NCI-H82 treated with DMSO at 0.1 percent for 48 hours (cell line): ENCODE results near the gene EML4.

Experiments
- DNase-seq: peaks from one replicate; lab custom pipeline; 2025; ENCODE audit not compliant: unreplicated experiment; lab: John Stamatoyannopoulos, UW

Gene EML4

DNA sequence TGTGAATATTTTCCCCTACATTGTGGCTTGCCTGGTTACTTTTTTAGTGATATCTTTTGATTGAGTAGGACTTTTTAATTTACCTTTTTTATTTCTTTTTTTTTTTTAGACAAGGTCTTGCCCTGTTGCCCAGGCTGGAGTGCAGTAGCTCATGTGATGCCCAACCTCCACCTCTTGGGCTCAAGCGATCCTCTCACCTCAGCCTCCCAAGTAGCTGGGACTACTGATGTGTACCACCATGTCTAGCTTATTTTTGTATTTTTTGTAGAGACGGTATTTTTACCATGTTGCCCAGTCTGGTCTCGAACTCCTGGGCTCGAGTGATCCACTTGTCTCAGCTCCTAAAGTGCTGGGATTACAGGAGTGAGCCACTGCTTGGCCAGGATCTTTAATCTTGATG lies 25.3 kb downstream of the EML4 start:
- no peak for DNase-seq

DNA sequence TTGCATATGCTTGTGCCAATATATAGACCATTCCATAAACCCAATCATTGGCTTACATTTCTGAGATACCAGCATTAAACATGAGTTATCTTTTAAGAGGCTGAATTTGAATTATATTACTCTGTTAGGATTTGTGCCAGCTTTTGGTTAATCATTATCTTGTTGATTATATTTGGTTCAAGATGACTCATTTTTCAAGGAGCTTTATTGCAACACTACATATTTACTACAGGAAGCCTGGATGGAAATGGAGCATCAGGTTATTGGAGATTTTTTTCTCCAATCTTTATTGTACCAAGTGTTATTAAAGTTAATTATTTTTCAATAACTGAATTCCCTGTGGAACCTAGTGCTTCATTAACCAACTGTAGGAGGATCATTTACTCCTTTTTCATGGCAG lies 26.4 kb downstream of the EML4 start:
- DNase-seq = no peak

DNA sequence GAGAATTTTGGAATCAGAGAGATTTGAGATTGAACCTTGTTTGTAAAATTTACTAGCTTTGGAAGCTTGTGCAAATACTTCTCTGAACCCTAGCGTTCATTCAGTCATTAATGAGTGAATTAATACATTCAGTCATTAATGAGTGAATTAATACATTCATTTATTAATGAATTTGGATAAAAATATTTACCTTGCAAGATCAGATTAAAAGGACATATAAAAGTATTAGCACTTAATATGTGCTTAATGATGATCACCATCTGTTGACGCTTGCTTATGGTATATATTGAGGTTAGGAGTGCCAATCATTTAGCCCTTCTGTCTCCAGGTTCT lies 26.9 kb downstream of the EML4 start:
- no peak for DNase-seq

DNA sequence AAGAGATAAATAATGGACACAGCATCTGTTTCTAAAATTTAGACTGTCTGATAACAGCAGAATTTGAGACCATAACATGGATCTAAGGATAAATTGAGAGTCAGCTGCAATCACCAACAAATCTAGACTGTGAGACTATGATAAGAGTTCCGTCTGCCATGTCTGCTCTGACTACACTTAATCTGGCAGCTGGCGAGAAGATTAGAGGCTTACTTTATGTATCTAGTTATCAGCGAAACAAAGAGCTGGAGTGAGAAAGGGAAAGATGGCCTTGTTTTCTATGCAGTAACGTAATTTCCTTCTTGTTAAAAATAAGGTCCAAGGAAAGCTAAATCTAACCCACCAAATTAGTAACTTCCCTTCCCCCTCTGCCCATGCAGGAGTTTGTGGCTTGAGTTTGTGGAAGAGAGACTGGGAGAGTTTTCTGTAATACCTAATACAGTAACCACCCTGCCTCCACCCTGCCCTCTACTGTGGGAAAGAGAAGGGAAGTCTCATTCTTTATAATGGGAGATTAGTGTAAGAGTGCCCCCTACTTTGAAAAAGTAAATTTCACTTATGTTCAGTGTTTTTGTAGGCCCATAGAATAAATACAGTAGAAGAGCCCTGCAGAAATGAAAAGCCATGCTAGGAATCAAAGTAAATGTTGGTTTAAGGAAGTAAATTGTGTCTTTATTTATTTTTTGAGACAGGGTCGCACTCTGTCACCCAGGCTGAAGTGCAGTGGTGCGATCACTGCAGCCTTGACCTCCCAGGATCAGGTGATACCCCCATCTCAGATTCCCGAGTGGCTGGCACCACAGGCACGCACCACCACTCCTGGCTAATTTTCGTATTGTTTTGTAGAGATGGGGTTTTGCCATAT lies 27.5 kb downstream of the EML4 start:
- DNase-seq = peak; percentile 99

DNA sequence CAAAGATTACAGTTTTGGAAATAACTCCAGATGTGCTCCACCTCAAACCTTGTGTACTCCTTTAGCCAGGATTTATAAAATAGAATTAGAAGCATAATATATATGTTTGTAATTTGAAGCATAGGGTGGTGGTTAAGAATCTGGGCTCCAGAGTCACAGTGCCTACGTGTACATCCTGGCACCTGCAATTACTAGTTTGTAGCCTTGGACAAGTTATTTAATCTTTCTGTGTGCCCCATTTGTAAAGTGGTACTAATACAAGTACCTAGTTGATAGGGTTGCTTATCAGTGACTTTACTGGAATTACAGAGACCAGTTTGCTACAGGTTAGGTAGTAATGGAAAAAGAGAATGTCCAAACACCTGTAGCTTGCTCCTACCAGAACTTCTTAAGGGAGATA lies 28.6 kb downstream of the EML4 start:
- no peak for DNase-seq

DNA sequence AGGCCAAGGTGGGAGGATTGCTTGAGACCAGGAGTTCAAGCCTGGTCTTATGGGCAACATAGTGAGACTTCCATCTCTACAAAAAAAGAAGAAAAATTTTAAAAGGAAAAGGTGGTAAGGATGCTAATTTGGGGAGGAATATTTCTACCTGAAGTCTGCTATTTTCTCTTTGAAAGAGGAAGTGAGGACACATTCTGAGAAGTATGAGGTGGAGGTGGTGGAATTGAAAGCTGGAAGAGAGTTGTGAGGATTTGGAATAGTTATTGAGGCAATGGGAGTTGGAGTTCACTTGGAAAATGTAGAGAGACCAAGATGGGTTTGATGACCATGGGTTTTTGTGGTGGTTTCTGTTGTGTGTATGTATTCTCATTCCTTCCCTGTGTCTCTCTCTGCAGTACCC lies 29.3 kb downstream of the EML4 start:
- no peak for DNase-seq

DNA sequence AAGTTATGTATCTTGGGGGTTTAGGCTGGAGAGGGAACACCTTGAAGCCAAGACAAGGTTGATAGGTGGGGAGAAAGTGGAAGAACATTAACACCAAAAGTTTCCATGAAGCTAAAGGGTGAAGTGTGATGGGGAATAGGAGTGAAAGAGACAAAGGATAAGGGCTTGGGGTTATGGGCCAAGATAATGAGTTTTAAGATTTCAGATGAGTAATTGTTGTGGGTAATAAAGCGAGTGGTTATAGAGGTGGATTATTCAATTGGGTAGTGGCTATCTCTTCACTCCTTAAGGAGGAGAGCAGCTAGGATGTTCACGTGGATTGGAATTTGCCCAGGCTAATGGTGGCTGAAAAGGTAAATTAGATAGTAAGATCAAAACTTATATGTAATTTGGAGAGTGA lies 29.8 kb downstream of the EML4 start:
- no peak for DNase-seq

DNA sequence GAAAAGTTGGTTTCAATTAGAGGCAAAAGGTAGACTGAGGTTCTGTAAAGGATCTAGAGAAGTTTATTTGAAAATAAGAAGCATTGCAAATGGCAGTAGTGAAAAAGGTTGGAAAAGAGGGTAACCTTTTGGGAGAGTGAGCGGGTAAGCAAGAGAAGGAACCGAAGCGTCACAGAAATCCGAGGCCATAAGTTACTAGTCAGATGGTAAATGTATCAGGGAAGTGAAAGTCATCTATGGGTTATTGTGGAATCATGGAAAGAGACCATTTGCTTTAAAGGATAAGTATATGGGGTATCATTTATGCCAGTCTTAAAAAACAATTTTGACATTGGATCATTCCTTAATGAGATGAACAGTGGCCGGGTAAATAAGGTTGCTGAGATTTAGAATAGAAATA lies 30.5 kb downstream of the EML4 start:
- DNase-seq = no peak

DNA sequence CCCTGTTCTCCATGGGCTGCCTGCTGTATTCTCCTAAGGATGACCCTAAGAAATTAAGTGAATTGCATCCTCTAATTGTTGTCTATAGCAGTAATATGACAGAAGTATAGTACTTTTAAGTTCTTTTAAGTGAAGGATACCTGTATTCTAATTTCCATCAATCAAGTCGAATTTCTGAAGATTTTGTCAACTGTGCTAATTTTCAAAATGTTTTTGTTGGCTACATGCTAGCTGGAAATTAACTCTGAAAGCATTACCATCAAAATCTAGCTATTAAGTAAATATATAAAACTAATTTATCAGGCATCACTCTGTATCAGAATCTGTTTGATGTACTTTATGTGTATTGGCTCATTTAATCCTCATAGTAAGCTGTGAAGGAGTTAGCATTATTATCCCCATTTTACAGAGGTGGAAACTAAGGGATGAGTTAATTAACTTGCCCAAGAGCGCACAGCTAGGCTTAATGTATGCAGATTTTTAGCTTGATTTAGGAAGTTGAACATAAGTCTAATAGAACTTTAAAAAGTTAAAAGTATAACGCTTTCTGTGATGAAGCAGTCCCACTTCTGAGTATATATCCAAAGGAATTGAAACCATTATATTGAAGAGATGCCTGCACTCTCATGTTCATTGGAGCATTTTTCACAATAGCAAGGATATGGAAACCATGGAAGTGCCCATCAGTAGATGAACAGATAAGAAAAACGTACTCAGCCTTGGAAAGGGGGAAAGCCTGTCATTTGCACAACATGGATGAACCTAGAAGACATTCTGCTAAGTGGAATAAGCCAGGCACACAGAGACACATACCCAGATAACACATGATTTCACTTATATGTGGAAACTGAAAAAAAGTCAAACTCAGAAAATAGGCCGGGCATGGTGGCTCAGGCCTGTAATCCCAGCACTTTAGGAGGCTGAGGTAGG lies 32.0 kb downstream of the EML4 start:
- DNase-seq = no peak

DNA sequence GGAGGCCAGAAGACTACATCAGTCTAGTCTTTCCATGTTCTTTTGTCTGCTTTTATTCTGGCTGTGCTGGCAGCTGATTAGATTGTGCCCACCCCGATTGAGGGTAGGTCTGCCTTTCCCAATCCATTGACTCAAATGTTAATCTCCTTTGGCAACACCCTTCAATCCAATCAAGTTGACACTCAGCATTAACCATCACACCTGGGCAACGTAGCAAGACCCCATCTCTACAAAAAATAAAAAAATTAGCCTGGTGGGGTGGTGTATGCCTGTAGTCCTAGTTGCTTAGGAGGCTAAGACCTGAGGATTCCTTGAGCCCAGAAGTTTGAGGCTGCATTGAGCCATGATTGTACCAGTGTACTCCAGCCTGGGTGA lies 33.5 kb downstream of the EML4 start:
- no peak for DNase-seq

DNA sequence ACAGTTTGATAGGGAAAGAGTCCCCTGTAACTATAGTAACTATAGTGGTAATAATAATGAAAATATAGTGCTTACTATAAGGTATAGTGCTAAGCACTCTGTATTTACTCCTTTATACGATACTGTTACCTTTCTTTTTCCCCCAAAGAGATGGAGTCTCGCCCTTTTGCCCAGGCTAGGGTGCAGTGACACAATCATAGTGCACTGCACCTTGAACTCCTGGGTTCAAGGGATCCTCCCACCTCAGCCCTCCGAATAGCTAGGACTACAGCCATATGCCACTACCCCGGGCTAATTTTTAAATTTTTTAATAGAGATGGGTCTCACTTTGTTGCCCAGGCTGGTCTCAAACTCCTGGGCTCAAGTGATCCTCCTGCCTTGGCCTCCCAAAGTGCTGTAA lies 34.6 kb downstream of the EML4 start:
- DNase-seq = no peak

DNA sequence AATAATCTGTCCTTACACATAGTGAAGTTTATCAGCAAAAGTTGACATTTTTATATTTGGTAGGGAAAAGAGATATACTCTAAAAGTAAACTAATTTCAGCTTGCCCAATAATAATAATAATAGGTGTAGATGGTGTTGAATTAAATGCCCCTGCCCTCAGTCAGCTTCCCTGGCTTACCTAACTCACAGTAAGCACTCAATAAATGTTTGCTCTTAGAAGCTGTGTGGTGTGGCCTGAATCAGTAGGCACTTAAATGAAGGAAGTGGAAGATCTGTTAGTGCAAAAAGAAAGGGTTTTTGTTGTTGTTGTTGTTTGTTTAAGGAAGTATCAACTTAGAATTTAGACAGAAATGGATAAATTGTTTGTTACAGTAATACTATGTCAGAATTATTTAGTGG lies 36.2 kb downstream of the EML4 start:
- no peak for DNase-seq

DNA sequence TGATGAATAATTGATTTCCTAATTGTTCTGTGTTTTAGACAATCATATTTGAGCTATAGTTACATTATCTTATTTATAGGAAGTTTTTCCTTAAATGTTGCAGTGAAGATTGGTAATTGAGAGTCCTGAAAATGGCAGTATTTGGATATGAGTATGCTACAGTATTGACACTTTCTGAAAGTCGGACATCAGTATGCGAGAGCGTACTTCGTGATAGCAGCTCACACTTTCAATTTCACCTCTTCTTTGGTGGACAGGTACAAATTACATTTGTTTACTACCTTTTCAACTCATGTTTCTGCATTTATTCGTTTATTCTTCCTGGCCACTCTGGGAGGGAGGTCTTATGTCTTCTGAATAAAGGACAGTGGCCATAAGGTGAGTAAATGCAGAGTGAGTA lies 38.7 kb downstream of the EML4 start:
- DNase-seq = no peak

DNA sequence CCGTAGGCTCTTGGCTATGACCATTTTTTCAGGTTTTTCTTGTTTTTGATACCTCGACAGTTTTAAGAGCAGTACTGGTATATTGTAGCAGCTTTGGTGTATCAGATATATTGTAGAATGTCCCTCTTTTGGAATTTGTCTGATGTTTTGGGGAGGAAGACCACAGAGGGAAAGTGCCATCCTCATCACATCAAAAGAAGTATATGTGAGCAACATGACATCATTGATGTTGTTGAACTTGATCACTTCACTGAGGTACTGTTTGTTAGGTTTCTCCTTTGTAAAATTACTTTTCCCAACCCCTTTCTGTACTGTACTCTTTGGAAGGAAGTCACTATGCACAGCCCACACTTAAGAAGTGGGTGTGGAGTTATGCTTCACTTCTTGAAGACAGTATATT lies 41.0 kb downstream of the EML4 start:
- no peak for DNase-seq

DNA sequence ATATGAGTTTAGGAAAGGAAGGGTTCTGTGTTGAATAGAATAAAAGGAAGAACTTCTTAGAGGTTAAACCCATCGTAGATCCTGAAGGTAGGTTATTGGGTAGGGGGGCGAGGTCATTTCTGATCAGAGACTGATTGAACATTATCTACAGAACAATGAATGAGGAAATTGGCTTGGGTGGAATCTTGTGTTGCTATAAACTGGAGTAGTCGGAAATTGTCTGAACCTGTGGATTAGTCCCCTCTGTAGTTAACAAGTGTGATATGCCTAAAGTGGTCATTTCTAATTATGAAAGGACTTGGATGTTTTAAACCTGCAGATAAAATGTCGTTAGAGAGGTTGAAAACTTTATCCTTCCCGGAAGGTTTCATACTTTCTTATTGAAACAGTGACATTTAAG lies 42.1 kb downstream of the EML4 start:
- no peak for DNase-seq

DNA sequence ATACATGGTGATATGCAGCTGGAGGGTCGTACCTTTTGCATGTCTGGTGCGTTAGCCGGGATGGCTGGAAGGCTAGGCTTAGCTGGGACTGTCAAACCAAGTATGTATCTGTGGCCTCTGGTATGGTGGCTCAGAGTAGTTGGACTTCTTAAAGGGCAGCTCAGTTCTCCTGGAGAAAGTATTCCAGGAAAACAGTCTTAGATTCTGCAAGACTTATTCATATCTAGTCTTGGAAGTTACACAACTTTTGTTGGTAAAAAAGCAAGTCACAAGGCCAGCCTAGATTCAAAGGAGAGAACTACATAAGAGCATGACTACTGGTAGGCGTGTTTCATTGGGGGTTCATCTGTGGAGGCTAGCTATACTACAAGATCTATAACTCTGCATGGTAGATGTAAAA lies 45.5 kb downstream of the EML4 start:
- no peak for DNase-seq

DNA sequence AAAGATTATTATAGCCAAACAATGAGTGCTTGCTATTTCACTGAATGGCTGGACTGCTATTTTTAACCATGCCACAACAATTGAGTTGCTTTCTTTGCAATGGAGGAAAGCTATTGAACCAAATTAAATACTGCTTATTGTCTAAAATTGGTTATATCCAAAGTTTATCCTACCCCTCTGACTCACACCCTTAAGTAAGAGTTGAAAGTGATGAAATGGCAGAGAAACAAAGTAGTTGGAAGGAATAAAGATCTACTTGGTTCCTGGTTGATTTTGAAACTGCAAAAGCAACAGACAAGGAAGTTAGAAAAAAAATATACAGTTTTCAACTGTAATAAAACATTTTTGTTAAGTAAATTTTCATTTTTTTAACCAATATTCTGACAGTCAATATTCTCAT lies 47.5 kb downstream of the EML4 start:
- no peak for DNase-seq

DNA sequence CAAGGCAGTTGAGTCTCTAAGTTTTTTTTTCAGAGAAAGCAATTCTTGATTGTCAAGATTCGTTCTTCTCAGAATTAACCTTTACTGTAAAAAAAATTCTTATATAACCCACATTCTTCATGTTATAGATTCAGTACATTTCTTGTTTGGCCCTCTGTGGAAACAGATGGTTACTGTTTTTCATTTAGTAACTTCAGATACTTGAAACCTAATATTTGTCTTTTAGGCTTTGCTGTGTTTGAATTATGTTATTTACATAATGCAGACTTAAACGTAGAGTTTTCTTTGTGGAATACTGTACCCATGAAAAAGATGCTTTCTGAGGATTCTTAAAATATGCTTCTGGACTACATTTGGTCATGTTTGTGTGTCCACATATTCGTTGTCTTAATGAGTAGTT lies 48.2 kb downstream of the EML4 start:
- DNase-seq = no peak

DNA sequence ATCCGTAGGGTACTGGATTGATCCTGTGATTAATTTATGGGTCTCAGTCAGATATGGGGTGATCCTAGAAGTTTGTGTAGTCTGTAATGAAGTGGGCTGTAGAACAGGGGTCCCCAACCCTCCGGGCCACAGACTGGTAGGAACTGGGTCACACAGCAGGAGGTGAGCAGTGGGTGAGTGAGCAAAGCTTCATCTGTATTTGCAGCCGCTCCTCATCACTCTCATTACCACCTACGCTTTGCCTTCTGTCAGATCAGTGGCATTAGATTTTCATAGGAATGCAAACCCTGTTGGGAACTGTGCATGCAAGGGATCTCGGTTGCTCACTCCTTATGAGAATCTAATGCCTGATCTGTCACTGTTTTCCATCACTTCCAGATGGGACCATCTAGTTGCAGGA lies 48.8 kb downstream of the EML4 start:
- no peak for DNase-seq

DNA sequence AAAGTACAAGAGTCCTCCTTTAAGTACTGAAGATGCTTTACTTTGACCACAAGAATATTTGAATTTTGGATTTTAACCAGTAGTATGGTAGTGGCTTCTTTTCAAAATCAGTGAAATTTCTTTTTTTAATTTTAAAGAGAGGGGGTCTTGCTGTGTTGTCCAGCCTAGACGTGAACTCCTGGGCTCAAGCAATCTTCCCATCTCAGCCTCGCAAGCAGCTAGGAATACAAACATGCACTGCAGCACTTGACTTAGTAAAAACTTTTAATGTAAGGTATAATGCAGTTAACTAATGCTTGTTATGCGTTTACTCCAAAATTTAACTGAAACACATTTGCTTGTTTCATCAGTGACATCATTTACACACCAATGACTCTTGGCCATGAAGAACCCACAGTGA lies 49.6 kb downstream of the EML4 start:
- no peak for DNase-seq

DNA sequence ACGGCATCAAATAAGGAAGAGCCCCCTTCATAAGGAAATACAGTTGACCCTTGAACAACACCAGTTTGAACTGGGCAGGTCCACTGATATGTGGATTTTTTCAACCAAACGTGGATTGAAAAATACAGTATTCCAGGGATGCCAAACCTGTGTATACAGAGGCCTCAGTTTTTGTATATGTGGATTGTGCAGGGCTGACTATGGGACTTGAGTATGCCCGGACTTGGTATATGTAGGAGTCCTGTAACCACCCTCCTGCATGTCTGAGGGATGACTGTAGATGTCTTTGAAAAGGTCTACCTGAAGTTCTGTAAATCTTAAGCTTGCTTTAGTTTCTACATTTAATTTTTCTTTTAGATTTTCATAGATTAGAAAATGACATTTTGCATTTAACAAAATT lies 50.0 kb downstream of the EML4 start:
- no peak for DNase-seq

DNA sequence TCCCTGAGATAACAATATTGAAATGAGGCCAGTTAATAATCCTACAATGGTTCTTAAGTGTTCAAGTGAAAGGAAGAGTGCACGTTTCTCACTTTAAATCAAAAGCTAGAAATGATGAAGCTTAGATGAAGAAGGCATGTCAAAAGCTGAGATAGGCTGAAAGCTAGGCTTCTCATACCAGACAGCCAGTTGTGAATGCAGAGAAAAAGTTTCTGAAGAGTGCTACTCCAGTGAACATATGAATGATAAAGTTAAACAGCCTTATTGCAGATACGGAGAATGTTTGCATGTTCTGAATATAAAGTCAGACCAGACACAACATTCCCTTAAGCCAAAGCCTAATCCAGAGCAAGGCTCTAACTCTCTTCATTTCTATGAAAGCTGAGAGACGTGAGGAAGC lies 51.4 kb downstream of the EML4 start:
- no peak for DNase-seq
